Sigmoid colon (tissue), 4 donors: ENCODE measurements around the gene HOXB6.

ENCODE experiments used
- CTCF ChIP-seq, 4 experiments: fragments of 450-650 bp in 3 of 4; fragments of 200-600 bp in 1 of 4; IDR thresholded peaks; one replicate each; pipeline ENCODE4 v1.5.1; 2016 to 2019; ENCODE audit warnings: antibody characterized with exemption in 4 of 4, mild to moderate bottlenecking in 3 of 4, moderate library complexity in 2 of 4
- EP300 ChIP-seq, 4 donors: sonication (generic); formaldehyde crosslinking; IDR thresholded peaks; one replicate each; pipeline ENCODE4 v1.6.1; 2017; ENCODE audit warnings: antibody characterized with exemption in 4 of 4
- POLR2A ChIP-seq, 2 donors: fragments of 450-650 bp; IDR thresholded peaks; one replicate each; pipeline ENCODE4 v1.6.1; 2016; ENCODE audit warnings: antibody characterized with exemption in 2 of 2, mild to moderate bottlenecking in 2 of 2, moderate library complexity in 2 of 2
- POLR2AphosphoS5 ChIP-seq, 4 donors: sonication (generic); formaldehyde crosslinking; IDR thresholded peaks; one replicate each; pipeline ENCODE4 v1.6.1; 2017; ENCODE audit warnings: antibody characterized with exemption in 4 of 4

DNA sequence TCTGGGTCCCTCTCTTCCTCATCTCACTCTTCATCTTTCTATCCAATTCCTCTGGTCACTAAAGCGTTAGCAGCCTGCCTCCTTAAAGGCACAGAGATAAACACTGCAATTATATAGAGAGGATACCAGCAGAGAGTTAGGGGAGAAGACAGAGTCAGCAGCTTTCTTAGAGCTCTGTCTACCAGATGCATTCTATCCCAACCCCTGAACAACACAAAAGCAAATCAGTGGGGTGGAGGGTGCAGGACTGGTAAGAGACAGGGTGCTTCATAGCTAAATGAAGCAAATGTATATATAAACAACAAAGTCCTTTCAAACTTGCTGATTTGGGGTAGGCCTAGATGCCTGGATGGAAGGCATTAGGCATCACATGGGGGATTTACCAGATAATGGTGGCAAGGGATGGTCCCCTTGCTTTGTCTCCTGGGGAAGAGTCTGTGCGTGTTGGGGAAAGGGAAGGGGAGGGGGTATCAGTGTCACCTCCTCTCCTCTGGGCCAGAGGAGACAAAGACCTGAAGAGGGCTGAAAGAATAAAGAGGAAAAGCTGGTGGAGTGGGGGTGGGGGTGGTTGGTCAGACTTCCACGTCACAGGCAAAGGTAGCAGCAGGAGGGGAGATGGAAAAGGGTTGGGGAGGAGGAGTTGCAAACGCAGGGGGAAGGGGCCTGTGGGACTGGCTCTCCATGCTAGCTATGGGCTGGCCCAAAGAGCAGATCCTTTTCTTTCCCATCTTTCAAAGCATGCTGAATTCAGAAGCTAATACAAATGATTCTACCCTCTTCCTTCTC is 38.7 kb downstream of the HOXB6 start:
- no peak for TF ChIP-seq CTCF (IDR thresholded peaks at IDR 0.05)
- TF ChIP-seq POLR2A (IDR thresholded peaks at IDR 0.05) = no peak
- no peak for TF ChIP-seq POLR2AphosphoS5 (IDR thresholded peaks at IDR 0.05)
- TF ChIP-seq EP300 (IDR thresholded peaks at IDR 0.05) = no peak
